ENCODE results near the gene SPACA4.

DNA sequence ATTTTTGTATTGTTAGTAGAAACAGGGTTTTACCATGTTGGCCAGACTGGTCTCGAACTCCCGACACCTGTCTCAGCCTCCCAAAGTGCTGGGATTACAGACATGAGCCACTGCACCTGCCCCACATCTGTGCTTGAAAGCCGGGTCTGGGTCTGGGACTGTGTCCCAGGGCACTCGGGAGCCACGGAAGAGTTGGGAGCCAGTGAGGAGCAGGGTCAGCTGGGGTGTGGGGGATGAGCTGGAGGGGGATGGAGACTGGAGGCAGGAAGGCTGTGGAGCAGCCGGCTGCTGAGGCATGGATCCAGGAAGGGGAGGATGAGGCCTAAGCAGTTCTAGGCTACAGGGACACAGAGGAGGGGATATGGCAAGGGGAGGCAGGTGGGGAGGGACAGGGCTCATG lies 10.7 kb upstream of the SPACA4 start:
- TF ChIP-seq, protein P1, sequence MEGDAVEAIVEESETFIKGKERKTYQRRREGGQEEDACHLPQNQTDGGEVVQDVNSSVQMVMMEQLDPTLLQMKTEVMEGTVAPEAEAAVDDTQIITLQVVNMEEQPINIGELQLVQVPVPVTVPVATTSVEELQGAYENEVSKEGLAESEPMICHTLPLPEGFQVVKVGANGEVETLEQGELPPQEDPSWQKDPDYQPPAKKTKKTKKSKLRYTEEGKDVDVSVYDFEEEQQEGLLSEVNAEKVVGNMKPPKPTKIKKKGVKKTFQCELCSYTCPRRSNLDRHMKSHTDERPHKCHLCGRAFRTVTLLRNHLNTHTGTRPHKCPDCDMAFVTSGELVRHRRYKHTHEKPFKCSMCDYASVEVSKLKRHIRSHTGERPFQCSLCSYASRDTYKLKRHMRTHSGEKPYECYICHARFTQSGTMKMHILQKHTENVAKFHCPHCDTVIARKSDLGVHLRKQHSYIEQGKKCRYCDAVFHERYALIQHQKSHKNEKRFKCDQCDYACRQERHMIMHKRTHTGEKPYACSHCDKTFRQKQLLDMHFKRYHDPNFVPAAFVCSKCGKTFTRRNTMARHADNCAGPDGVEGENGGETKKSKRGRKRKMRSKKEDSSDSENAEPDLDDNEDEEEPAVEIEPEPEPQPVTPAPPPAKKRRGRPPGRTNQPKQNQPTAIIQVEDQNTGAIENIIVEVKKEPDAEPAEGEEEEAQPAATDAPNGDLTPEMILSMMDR (IDR thresholded peaks at IDR 0.05): no peak
- no peak for TF ChIP-seq EZH2 (IDR thresholded peaks at IDR 0.05)
- no peak for TF ChIP-seq EZH2phosphoT487 (IDR thresholded peaks at IDR 0.05)

All from neural progenitor cell (in vitro differentiated cells).